Activated naive CD8-positive, alpha-beta T cell (primary cell): Measurements from ENCODE around the gene NEK6.
"Not testable (repeated sequence)": the region's sequence is repeated elsewhere in the genome, so short reads cannot be mapped to it uniquely, and the experiment has no call there.

ENCODE experiments used
- H3K27ac Mint-ChIP-seq: one replicate; pipeline ENCODE4 v1.8.0; 2021; ENCODE audit warnings: mixed read lengths
- H3K27me3 Mint-ChIP-seq: one replicate; pipeline ENCODE4 v1.8.0; 2021; ENCODE audit warnings: mixed read lengths
- H3K36me3 Mint-ChIP-seq: one replicate; pipeline ENCODE4 v1.8.0; 2021; ENCODE audit warnings: mixed read lengths
- H3K4me1 Mint-ChIP-seq: one replicate; pipeline ENCODE4 v1.8.0; 2021; ENCODE audit warnings: low read depth, mixed read lengths
- H3K4me3 Mint-ChIP-seq: one replicate; pipeline ENCODE4 v1.8.0; 2021; ENCODE audit warnings: mild to moderate bottlenecking, mixed read lengths
- H3K9me3 Mint-ChIP-seq: one replicate; pipeline ENCODE4 v1.8.0; 2021; ENCODE audit warnings: low read depth, mixed read lengths

The NEK6 gene

DNA sequence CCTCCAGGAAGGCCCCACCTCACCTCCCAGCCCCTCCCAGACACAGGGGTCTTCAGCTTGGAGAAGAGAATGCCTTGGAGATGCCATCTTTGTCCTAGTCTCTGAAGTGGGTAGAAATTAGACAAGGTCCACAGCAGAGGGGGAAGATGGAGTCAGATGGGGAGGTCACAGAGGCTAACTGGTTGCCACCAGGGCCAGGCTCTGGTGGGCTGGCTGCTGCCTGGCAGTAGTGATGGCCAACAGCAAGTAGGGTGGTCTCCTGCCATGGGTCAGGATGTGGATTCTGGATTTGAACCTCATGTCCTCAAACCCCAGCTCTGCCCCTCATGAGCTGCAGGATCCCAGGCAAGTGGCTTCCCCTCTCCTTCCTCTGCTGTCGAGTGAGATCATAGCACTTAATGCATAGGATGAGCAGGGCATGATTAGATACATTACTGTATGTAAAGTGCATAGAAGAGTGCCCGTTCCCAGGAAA, 38.7 kb upstream of the NEK6 start:
- Mint-ChIP-seq H3K36me3 (no peaks in the 10 kb centered on the region), H3K4me3 (no peak overlapping the region), H3K27ac (no peak overlapping the region), H3K27me3 (peaks cover 1% of the 10 kb centered on the region), H3K9me3 (no peaks in the 10 kb centered on the region), H3K4me1 (peaks cover 46% of the 10 kb centered on the region)

DNA sequence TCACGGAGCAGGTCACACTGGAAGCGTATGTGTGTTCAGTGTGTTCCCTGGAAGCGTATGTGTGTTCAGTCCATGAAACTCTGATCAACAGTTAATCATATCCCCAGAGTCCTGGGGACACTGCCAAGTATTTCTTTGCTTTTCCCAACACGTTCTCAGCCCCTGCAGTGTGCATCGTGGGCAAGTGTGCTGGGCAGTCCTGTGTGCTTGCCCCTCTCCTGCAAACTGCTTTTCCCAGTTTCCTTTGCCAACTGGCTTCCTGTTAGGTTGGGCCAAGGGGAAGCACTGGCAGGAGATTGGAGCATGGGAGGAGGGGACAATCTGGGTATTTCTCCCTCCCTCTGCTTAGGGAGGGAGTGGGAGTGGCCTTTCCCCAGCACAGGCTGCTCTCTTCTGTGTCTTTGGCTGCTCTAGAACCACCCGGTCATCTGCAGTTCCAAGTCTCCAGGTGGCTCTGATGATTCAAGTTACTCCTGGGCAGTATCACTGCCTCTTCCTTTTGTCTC, 36.8 kb upstream of the NEK6 start:
- Mint-ChIP-seq H3K27ac (no peak overlapping the region), H3K36me3 (no peaks in the 10 kb centered on the region), H3K4me1 (peaks cover 31% of the 10 kb centered on the region), H3K4me3 (no peak overlapping the region), H3K27me3 (peaks cover 1% of the 10 kb centered on the region), H3K9me3 (no peaks in the 10 kb centered on the region)

DNA sequence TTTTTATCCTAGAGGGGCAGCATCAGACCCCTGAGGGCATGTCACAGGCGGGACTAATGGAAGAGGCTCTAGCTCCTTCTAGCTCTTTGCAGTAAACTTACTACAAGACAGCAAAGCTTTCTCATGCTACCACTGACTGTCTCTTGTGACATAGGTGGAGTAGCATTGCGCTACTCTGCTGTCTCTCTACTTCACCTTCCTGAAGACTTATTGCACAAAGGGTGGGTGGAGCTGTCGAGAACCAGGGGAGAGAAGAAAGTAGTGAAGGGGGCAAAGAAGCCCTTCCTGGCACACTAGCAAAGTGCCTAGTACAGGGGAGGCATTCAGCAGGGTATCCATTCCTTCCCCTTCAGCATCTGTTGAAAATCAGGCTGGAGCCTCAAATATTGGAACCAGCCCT, 36.1 kb upstream of the NEK6 start:
- Mint-ChIP-seq H3K4me3 (no peak overlapping the region), H3K27ac (no peak overlapping the region), H3K9me3 (no peaks in the 10 kb centered on the region), H3K36me3 (no peaks in the 10 kb centered on the region), H3K4me1 (peaks cover 24% of the 10 kb centered on the region), H3K27me3 (peaks cover 1% of the 10 kb centered on the region)

DNA sequence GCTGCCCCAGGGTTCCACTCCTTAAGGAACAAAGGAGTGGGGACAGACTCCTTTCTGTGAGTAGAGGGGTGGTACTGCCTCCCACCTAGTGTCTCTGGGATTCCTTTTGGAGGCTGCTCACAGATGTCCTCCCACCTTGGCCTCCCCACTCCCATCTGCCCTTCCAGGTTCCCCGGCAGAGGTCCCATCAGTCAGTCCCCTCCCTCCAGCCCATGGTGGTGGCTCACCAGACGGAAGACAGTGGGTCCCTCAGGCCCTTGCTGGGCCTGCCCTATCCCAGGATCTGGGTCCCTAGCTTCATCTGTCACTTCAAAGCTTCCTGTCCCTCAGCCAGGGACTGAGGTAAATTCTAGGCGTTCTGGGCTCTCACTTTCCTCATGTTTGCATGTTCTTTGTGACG, 35.6 kb upstream of the NEK6 start:
- Mint-ChIP-seq H3K4me3 (no peak overlapping the region), H3K4me1 (peaks cover 20% of the 10 kb centered on the region), H3K36me3 (no peaks in the 10 kb centered on the region), H3K27ac (no peak overlapping the region), H3K9me3 (no peaks in the 10 kb centered on the region), H3K27me3 (peaks cover 1% of the 10 kb centered on the region)

DNA sequence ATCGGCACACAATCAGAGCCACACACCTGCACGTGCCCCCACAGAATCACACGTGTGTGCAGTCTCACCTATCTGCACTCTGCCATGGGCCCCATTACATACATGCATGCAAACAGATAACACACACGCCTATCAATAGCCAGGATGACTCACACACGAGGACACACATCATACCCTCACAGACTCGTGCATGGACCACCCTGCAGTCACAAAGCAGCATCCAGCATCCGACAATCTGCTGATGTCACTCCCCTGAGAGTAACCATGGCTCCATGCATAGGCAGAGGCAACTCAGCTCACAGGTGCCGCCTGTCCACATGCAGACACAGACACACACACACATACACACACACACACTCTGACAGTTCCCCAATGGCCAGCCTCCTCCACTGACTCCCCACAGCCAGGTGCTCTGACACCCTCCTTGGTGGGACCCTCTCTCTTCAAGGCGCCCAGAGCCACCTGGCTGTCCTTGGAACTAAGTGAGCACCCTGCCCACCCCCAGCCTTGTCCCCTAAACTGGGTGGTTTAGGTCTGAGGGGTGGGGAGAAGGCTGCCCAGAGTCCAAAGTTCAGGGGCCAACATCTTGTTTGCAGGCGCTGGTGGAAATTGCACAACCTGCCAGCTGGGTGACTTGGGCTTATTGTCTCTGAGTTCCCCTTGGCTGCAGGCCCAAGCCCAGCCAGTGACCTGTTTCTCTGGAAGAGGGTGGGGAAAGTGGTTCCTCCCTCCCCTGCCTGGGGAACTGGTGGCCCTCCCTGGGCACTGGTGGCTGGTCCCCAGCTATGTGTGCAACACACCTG, 34.6 kb upstream of the NEK6 start:
- no peaks in the 10 kb centered on the region for H3K9me3 Mint-ChIP-seq
- H3K27ac Mint-ChIP-seq, result no peak overlapping the region
- H3K4me1 Mint-ChIP-seq, result peaks cover 9% of the 10 kb centered on the region
- no peaks in the 10 kb centered on the region for H3K36me3 Mint-ChIP-seq
- H3K27me3 Mint-ChIP-seq, result peaks cover 1% of the 10 kb centered on the region
- H3K4me3 Mint-ChIP-seq, result no peak overlapping the region

DNA sequence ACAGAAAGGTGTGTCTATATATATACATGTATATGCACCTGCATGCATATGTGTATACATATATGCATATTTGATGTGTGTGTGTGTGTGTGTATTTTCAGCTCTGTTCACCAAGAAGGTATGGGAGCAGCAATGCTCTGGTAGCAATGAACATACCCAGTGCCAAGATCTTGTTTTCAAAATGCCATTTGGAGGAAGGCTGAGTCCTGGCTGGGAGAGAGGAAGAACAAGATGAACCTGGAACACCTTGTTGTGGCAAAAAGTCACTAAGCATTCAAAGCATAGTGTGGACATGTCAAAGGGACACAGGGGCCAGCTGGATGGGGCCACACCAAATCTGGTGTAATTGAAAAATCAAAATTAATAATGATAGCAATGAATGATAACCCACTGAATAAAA, 31.8 kb upstream of the NEK6 start:
- H3K36me3 Mint-ChIP-seq, result no peaks in the 10 kb centered on the region
- no peak overlapping the region for H3K27ac Mint-ChIP-seq
- H3K4me1 Mint-ChIP-seq, result no peaks in the 10 kb centered on the region
- peaks cover 1% of the 10 kb centered on the region for H3K27me3 Mint-ChIP-seq
- no peak overlapping the region for H3K4me3 Mint-ChIP-seq
- no peaks in the 10 kb centered on the region for H3K9me3 Mint-ChIP-seq

DNA sequence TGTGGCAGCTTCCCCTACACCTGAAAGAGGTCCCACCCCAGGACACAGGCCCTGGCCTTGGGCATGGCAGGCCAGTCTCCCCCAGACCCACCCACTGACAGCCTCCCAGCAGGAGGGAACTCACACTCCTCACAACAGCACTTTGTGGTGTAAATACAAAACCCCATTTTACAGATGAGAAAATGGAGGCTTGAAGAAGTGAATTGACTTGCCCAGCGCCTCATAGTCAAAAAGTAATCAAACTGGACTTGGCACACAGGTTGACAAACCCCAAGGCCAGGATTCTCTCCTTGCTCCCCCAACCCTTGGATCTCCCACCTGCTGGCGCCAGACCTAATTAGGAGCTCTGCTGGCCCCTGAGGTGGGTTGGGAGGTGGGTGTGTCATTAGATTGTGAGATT, 29.2 kb upstream of the NEK6 start:
- H3K4me3 Mint-ChIP-seq, result no peak overlapping the region
- H3K4me1 Mint-ChIP-seq, result no peaks in the 10 kb centered on the region

DNA sequence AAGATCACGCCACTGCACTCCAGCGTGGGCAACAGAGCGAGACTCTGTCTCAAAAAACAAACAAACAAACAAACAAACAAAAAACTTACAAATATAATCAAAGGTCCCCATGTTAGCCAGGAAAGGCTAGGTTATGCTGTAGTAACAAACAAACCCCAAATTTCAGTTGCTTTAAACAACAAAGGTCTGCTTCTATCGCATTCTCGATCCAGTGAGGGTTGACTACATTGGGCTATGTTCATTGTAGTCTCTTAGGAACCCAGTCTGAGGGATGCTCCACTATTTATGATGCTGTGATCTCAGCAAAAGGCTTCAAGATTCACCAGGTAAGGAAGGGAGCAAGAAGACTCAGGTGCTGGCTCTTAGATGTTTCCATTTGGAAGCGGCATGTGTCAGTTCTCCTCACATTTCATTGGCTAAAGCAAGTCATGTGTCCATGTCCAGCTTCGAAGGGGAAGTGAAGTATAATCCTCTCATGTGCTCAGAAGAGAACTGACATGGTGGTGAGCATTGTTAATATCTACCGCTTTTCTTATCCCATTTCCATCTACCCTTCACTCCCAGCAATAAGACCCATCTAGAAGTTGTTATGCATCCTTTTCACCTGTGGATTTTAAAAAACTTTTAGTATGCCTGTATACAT, 26.5 kb upstream of the NEK6 start:
- Mint-ChIP-seq H3K27me3 (no peaks in the 10 kb centered on the region), H3K27ac (no peak overlapping the region), H3K4me1 (no peaks in the 10 kb centered on the region), H3K36me3 (no peaks in the 10 kb centered on the region), H3K4me3 (no peak overlapping the region), H3K9me3 (no peaks in the 10 kb centered on the region)

More for the DNA sequence above, 29.2 kb upstream of the NEK6 start:
- Mint-ChIP-seq H3K36me3 (no peaks in the 10 kb centered on the region), H3K27me3 (no peaks in the 10 kb centered on the region), H3K27ac (no peak overlapping the region), H3K9me3 (no peaks in the 10 kb centered on the region)

DNA sequence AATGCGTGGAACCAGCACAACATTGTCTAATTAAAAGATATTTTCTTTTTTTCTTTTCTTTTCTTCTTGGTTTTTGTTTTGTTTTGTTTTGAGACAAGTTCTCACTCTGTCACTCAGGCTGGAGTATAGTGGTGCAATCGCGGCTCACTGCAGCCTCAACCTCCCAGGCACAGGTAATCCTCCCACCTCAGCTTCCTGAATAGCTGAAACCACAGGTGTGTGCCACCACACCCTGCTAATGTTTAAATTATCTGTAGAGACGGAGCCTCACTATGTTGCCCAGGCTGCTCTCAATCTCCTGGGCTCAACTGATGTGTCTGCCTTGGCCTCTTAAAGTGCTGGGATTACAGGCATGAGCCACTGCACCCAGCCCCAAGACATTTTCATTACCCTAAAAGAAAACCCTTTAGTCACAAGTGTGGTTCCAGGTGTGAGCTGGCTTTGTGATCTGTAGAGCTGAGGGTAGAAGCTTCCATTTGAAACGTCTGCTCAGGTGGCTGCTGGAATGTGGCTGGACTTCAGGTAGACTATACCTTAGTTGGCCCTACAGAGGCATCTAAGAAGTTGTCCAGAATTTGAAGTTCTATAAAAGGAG, 19.1 kb upstream of the NEK6 start:
- Mint-ChIP-seq H3K4me3 (no peak overlapping the region), H3K36me3 (no peaks in the 10 kb centered on the region), H3K9me3 (no peaks in the 10 kb centered on the region), H3K27me3 (peaks cover 5% of the 10 kb centered on the region), H3K27ac (no peak overlapping the region), H3K4me1 (peaks cover 27% of the 10 kb centered on the region)

DNA sequence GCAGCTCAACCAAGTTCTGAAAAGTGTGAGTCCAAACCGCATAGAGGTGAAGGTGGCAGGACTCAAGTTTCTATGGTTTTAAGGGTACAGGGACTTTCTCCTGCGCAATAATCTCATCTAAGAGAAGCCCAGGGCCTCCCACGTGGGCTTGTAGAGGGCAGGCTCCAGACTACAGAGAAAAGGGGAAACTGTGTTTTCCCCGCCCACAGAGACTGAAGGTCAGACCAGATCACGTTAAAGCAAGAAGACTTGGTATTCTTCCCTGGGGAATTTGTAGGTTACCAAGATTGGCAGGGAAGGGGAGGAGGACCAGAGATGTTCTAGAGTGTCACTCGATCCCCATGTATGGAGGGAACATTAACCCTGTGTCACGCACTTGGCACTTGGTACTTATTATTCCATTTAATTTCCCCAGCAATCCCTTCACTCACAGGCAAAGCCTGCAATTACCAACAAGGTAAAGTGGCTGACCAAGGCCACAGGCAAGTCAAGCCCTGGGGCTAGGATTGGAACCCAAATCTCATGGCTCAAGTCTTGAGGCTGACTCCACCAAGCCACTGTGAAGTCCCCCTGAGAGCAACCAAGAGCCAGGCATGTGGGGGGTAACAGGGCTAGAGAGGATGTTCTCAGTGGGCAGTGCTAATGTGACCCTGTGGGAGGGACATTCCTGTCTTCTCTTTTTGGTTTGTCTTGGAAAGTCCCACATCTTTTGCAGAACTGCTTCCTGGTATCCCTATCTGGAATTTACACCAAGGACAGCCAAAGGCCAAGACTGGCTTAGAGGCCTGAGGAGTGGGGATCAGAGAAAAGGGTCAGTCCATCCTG, 18.3 kb upstream of the NEK6 start:
- Mint-ChIP-seq H3K4me1 (peaks cover 30% of the 10 kb centered on the region), H3K36me3 (no peaks in the 10 kb centered on the region), H3K27me3 (peaks cover 7% of the 10 kb centered on the region), H3K4me3 (no peak overlapping the region), H3K9me3 (no peaks in the 10 kb centered on the region), H3K27ac (no peak overlapping the region)

DNA sequence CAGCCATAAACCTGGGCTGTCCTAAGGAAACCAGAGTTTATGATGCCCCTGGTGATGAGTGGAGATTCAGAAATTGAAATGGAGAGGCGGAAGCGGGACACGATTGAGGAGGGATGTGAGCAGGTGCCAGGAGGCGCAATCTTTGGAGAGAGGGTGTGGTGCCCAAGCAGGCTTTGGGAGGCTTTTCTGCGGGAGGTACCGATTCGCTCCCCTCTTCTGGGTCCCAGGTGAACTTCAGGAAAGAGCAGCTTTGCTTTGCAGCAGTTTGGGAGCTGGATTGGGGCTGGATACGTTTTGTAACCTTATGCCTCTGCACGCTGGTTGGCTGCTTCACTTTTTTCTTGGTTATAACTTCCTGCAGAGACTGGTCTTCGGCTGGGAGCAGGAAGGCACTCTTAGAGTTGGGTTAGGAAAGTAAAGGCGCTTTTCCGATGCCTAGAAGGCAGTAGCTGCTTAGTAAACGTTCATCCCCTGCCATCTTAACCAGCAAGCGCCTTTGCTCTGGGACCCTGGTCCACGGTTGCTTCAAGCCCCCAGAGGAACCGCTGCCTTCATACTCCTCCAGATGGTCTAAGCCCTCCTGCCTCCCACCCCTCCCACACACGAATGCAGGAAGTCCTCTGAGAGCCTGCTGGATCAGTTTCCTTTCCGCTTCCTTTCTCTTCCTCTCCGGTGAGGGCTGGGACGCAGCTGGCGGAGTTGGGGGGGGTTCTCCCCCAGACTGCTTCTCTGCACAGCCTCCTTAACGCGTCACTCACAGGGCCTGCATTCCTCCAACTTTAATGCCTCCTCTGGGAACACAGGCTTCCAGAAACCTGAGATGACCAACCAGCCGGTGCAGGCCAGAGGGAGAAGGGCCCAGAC, 15.2 kb upstream of the NEK6 start:
- Mint-ChIP-seq H3K27me3 (peaks cover 7% of the 10 kb centered on the region), H3K9me3 (no peaks in the 10 kb centered on the region), H3K36me3 (no peaks in the 10 kb centered on the region), H3K27ac (no peak overlapping the region), H3K4me1 (peaks cover 30% of the 10 kb centered on the region), H3K4me3 (no peak overlapping the region)

DNA sequence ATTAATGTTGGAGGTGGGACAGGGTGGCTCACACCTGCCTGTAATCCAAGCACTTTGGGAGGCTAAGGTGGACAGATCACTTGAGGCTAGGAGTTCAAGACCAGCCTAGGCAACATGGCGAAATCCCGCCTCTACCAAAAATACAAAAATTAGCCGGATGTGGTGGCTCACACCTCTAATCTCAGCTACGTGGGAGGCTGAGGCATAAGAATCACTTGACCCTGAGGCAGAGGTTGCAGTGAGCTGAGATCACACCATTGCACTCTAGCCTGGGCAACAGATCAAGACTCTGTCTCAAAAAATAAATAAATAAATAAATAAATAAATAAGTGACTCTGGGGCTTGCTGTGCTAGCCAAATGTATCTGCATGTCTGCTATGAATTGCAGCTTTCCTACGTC, 10.4 kb upstream of the NEK6 start:
- H3K9me3 Mint-ChIP-seq, H3K27ac Mint-ChIP-seq: not testable (repeated sequence)

DNA sequence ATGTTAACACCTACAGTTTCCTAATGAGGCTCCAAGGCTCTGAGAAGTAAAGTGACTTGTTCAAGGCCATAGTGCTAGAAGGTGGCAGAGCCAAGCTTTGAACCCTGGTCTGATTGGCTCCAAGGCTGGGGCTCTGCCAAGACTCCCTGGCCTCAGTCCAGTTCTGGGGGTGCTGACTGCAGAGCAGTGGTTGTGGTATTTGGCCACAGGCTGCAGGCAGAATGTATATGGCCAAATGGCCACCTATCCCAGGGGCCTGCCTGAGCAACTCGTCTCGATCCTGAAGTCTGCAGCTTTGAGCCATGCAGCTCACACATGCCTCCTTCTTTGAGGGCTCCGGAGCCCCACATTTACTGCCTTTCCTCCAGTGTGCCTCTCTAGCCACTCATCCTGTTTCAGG, 9.7 kb upstream of the NEK6 start:
- peaks cover 3% of the 10 kb centered on the region for H3K4me1 Mint-ChIP-seq
- no peaks in the 10 kb centered on the region for H3K9me3 Mint-ChIP-seq
- H3K27me3 Mint-ChIP-seq, result peaks cover 2% of the 10 kb centered on the region
- no peak overlapping the region for H3K27ac Mint-ChIP-seq
- no peaks in the 10 kb centered on the region for H3K36me3 Mint-ChIP-seq
- H3K4me3 Mint-ChIP-seq, result no peak overlapping the region

More for the DNA sequence above, 10.4 kb upstream of the NEK6 start:
- H3K36me3 Mint-ChIP-seq, H3K4me3 Mint-ChIP-seq, H3K4me1 Mint-ChIP-seq, H3K27me3 Mint-ChIP-seq: not testable (repeated sequence)

DNA sequence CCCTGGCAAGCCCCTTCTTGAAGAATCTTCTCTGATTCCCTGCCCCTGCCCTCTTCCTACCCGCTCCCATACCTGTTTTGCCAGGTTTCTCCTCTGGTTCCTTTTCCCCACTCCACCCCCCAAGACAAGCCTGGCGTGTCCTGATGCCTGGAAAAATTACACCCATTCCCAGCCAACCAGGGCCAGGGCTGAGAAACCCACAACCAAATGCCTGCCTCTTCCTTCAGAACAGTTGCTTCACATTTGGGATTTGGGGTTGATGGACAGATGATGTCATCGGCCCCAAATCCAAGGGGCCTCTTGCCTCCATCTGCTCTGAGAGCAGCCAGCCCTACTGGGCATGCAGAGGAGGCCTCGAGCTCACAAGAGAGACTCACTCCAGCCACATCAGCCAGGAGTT, 8.8 kb upstream of the NEK6 start:
- no peak overlapping the region for H3K27ac Mint-ChIP-seq
- H3K9me3 Mint-ChIP-seq, result no peaks in the 10 kb centered on the region
- H3K36me3 Mint-ChIP-seq, result no peaks in the 10 kb centered on the region
- H3K4me1 Mint-ChIP-seq, result peaks cover 4% of the 10 kb centered on the region
- H3K4me3 Mint-ChIP-seq, result no peak overlapping the region
- peaks cover under 1% of the 10 kb centered on the region for H3K27me3 Mint-ChIP-seq
